ENCODE data around the gene RACGAP1.

RACGAP1 gene

DNA sequence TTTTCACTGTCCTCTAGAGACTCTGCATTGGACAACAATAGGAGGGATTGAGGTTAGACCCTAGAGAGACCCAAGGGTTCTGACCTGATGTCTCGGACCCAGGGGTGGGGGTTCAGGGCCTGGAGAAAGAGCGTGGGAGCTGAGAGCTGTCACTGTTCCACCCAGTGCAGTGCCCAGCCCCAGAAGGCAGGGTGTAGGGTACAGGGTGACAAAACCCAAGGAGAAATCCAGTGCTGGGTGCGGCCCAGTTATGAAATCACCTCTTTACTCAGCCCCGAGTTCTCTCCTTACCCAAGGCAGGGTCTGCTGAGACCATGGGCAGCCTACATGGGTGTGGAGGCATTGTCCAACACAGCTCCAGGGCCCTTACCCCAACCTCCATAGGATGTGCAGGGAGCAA, 72.1 kb downstream of the RACGAP1 start:
- no peak for DNase-seq

DNA sequence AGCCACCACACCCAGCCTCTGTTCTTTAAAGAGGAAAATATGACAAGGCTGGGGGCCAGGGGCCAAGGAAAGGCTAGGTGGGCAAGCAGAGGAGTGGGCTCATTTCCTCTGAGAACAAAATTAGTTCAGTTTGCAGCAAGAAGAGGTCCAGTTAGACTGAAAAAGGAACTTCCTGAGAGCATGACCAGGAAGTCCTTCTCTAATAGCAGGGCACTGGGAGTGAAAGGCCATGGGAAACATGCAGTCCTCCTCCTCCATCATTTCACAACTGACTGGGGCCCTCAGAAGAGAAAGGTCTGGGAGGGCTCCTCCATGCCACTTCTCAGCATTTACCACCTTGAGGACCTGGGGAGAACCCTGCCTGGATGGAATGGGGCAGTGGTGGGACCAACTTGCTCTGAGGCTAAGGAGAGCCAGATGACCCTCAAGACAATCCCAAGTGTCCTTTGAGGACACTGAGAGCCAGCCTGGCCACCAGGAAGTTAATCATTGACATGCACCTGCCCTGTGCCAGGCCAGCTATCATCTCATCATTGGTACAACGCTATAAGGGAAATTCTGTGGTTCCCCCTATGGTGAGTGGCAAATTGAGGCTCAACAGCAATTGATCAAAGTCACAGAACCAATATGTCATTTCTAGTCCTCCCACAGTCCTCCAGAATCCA, 72.8 kb downstream of the RACGAP1 start:
- no peak for DNase-seq

DNA sequence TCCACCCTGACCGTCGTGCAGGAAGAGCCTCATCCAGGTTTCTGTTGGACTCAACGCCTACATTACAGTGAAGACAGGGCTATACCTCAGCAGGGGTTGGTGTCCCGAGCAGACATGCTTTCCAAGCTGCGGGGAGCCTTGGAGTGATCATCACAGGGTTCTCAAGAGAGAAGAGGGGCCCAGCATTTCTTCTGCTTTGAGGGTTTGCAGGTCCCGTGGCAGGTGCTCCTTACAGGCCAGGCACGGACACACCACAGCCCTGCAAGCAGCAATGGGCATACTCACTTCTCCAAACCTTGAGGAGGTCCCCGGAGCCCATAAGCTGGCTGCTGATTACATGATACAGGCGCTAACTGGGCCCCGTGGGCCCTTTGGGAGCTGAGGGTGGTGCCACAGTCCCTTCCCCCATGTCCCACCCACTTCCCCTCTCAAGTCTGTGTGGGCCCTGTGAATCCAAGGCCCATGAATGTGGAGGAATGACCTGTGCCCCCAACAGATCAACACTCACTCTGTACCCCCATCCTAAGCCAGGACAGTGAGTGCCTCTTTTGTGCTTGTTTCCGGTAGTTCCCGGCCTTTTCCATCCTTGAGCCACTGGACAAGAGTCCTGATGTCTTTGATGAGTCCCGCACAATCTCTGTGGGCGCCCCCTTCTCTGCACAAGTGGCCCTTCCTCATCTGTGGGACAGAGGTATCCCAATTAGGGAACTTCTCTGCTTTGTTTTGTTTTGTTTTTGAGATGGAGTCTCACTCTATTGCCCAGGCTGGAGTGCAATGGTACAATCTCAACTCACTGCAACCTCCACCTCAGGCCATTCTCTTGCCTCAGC, 73.7 kb downstream of the RACGAP1 start:
- no peak for DNase-seq

DNA sequence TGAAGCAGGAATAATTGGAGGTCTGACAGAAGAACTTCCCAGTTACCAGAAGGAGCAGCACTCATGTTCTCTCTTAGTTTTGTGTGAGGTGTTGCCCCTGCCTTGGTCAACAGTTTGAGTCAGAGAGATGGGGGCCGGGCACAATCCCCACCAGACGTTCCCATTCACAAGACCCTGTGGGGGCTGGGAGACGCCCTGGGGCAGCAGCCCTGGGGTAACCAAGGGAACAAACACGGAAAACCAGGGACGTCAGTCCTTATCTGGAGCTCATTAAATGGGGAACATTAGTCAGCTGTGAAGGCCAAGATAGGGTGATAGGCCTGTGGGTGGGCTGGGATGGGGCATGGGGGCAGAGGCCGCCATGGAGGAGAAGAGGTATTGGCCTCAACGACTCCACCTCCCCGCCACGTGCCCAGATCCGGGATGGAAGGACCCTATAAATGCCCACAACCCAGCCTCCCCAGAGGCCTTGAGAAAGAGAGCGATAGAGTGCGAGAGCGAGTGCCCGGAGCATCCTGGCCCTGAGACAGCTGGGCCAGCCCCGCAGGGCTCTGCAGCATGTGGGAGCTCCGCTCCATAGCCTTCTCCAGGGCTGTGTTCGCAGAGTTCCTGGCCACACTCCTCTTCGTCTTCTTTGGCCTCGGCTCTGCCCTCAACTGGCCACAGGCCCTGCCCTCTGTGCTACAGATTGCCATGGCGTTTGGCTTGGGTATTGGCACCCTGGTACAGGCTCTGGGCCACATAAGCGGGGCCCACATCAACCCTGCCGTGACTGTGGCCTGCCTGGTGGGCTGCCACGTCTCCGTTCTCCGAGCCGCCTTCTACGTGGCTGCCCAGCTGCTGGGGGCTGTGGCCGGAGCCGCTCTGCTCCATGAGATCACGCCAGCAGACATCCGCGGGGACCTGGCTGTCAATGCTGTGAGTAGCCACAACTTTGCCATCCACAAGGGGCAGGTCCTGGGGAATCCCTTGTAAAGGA, 74.7 kb downstream of the RACGAP1 start, which contains the start of gene AQP2:
Gene AQP2, plus strand, starts transcription at position 465 of the 979 bp plus-strand sequence. Its CDS starts 94 bp downstream, at position 559.
- no peak for DNase-seq

DNA sequence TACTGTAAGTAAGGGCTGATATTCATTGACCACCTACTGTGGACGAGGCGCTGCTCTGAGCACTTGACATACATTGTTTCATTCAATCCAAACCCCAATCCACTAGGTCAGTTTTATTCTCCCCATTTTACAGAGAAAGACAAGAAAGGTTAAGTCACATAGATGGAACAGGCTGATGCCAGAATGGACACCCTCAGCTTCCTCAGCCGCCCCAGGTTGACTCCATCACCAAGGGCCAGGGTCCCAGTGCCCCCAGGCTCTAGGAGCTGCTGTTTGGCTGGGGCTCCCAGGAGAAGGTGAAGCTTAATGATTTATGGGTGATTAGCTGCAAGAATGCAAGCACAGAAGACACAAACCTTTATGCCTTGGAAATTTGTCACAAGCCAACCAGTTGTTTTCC, 75.4 kb downstream of the RACGAP1 start:
- no peak for DNase-seq

DNA sequence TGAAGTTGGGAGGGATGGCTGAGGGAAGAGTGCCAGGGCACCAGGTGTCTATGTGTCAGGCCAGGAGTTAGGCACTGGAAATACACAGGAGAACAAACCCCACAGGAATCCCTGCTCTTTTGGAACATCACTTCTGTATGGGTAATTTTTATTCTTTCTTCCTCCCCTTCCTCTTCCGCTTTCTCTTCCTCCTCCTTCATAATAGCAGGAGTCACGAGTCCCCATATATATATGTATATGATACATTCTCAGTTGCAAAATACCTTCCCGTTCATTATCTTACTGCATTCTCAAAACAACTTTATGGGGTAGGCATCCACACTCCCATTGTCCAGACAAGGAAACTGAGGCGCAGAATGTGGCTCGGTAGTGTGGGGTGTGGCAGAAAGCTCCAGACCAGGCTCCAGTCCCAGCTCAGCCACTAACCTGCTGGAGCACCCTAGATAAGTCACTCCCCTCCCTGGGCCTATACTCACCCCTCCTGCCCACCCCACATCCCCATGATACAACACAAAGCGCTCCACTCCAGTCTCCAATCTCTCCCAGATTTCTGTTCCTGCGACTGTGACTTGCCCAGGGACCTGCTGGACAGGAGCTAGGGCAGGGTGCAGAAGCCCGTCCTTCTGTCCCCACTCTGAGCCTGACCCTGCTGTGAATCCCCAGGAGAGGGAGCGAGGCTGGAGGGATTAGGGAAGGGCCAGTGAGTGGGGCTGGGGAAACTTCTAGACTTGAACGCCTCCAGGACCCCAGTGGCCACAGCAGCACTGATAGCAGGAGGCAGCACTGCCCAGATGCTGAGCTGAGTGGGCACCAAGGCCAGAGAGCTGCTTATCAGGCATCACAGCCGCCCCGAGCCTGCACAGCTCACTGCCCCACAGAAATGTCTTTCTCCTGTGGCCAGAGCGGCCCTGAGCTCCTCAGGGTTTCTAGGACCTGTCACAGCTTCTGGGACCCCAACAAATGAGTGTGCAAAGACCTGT, 76.1 kb downstream of the RACGAP1 start:
- DNase-seq = no peak

DNA sequence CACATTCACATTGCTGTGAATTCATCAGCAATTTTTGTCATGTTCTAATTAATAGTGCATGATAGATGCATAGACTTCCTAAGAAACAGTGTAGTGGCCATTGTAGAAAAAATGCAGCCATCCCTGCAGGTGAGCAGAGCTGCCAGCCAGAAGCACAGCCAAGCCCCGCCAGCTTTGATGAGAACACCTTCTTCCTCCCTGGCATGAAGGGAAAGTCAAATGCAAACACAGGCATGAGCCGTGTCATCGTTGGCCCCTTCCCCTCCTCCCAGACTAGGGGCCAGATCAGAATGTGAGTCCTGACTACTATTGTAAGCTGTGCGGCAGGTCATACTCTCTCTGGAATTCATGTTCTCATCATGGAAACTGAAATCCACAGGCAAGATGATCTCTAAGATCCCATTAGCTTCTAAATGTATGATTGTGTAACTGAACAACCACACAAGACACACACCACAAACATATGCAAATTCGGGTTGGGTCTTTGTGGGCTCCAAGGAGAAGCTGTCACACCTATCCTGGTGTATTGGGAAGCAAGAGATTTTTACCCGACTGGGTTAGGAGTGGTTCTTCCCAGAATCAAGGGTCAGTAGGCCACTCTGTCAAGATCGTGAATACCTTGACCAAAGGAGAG, 77.6 kb downstream of the RACGAP1 start:
- no peak for DNase-seq

DNA sequence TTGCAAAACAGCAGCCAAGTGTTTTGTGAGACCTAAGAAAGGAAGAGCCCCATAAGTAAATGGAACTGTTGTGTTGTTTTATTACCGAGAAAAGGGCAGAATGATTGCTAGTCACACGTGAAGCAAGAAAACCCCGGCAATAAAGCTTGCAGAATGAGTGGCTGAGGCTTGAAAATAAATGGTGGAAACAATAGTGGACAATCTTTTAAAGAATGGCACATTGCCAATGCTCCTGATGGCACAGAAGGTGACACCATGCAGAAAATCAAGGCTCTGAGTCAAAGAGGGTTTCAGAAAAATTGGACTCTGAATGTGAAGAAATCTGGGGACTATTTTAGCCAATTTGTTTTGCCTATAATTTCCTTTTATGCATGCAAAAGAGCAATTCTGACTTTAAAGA, 78.8 kb downstream of the RACGAP1 start:
- DNase-seq = no peak

DNA sequence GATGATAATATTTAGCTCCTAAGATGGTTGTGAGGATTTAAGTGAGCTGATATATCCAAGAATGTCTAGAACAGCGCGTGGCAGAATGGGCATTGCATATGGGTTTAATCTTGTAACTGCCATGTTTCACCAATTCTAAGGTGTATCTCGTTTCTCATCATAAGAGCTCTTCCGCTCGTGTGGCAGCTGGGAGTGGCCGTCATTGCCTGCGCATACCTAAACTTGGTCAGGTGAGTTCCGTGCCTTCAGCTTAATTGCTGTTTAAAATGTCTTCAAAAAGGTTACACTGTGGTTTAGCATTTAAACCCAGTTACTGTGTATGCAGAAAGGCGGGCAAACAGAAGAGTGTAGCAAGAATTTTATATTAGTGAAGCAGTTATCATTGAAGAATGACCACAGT, 79.2 kb downstream of the RACGAP1 start:
- DNase-seq = peak; percentile 10

DNA sequence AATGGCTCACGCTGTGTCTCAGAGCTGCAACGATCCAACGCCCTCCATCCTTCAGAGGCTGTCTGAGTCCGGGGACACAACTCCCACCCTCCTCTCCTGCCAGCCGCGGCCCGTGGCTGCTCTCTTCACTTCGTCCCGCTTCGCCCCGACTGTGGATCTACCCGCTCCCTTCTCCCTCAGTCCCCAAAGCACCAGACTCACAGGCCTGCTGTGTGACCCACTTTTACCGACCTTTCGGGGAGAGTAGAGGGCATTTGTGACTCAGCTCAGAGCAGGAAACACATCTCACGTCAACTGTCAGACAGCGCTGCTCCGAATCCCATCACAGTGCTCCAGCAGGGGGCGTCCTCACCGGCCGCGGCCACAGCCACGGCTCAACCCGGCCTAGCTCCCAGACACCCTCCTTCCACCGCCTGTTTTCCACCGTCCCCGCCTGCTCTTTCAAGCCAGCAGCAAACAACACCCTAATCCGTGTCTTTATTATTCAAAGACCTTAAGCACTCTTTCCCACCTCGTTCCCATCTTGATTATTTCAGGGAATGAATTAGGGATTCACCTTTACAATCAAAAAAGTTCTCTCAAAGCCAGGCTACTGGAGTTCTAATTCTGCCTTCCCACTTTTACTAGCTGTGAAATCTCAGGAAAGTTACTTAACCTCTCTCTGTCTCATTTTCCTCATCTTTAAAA, 79.8 kb downstream of the RACGAP1 start:
- DNase-seq = peak; percentile 82

DNA sequence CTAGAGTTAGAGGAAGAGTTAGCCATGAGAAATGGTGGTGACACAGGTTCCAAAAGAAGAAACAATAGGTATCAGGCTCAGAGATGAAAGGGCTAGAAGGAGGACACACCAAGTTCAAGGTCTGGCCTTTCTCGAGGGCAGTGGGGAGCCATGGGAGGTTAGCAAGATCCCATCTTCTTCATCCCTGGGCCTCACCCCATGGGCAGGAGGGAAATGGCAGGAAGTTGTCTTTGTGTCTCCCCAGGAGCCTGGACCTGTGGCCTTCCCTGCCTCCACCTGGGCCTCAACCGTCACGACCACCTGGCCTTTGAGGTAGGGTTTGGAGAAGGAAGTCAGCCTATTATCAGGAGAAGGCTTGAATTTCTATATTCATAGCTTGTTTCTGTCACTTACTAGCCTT, 80.6 kb downstream of the RACGAP1 start:
- DNase-seq = no peak

DNA sequence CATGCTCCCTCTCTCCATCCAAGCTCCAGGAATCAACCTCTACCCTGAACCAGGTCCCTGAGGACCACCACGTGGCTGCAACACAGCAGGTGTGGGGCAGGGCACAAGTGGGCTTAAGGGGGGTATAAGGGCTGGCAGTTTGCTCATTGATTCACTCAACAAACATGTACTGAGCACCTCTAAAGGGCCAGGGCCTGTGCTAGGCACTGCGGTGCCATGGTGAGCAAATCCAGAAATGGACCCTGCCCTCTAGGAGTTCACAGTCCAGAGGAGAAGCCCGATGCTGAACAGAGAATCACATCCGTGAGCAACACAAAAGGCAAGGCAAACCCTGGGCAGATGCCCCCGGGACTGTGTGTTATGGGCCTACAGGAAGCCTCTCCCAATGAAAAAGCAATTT, 81.2 kb downstream of the RACGAP1 start:
- DNase-seq = no peak

DNA sequence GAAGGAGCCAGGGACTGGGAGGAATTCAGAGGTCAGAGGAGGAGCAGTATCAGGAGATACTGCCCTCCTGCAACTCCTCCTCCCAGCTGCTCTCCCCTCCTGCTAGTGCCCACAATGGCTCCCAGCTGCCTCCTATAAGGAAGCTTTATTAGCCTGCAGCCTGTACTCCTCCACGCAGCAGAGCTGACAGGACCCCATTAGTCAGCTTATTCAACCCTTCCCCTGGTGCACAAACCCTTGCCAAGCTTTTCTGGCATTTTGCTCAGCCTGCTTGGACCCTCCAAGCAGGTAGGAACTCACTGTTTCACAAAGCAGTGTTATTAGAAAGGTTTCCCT, 81.7 kb downstream of the RACGAP1 start:
- DNase-seq = no peak

DNA sequence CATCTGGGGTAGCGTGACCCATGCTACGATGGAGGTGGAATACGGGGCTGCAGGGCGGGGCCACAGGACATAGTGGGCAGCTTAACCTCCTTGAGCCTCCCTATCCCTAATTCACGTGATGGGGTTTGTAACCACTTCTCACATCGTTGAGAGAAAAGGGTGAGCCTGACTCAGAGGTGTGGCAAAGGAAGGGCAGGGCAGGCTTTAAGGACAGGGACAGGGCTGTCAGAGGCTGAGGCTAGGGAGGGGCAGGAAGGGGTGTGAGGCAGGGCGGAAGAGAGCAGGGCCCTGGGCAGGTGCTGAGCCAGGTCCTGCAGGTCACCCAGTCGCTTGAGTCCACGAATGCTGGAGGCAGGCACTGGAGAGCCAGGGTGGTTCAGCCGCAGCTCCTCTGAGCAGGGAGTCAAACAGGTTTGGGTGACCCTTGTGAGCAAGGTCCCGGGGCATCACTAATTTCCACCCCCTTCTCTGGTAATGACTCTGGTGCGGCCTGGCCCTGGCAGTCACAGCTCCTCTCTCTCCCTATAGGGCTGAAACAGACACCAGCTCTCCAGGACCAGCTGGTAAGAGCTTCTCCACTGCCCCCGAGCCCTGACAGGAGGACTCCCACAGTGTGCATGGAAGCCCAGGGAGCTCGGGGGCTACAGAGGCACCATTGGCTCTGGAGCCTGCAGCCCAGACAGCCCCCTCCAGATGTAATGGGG, 82.2 kb downstream of the RACGAP1 start:
- DNase-seq = no peak

DNA sequence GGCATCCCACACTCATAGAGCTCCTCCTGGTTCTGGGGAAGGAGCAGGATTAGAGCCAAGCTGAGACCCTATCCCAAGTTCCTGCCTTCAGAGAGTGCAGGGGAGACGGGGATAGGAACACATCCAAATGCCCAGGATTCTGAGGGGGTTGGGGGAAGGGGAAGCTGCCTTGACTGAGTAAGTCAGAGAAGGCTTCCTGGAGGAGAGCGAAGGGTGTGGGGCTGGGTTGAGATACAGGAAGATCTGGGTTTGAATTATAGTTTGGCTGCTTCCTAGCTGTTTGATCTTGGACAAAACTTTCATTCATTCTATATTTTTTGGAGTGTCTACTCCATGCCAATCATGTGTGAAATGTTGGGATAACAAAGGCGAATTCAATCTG, 82.8 kb downstream of the RACGAP1 start:
- no peak for DNase-seq

DNA sequence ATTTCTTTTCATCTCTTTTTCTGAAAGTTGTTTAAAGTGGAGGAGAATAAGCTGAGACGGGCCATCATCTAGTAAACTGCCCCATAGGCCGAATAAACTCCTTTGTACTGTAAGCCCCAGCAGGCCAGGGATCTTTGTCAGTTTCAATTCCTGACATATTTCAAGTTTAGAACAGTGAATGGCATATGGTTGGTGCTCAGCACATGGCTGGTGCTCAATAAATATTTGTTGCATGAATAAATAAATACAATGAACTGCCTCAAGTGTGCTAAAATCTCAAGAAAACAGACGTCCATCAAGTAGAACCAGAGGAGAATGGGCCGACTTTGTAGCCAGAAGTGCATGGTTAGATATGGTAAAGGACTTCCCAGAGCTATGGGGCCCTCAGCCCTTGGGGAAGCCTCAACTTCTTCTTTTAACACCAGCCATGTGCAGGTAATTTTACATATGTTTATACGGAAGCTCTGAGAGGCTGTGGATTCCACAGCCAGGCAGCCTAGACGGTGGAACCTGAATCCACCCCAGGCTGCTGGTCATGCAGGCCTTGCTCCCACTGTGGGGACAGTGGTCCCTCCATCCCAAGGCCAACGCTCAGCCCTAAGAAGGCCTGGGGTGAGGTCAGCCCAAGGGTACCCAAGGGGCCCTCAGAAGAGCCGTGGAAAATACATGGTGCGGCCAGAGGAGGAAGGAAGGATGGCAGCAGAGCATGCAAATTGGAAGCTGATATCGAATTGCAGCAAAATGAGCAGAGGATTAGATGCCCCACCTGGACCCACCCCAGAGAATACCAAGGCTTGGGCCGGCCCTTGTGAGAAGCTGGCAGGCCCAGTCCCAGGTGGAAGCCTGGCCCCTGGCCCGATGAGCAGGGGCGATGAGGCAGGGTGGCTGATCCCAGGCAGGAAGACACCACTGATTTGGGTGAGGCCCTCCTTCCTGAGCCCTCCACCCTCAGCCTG, 83.5 kb downstream of the RACGAP1 start:
- DNase-seq = no peak

DNA sequence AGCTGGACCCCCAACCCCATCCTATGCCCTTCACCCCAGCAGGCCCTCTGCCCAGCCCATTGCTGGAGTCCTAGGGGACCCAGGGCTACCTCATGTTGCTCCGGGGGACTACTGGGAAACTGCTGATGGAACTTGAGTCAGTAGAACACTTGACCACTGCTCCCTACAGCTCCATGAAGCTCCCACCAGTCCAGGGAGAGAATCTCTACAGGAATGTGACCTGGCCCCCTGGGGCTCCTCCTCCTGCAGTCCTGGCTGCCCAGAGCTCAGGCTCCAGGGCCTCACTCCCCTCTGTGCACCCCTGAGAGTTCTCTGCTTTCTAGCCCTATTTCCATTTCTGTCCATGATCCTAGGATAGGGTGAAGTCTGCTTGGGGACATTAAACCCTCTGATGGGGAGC, 85.6 kb downstream of the RACGAP1 start:
- no peak for DNase-seq

DNA sequence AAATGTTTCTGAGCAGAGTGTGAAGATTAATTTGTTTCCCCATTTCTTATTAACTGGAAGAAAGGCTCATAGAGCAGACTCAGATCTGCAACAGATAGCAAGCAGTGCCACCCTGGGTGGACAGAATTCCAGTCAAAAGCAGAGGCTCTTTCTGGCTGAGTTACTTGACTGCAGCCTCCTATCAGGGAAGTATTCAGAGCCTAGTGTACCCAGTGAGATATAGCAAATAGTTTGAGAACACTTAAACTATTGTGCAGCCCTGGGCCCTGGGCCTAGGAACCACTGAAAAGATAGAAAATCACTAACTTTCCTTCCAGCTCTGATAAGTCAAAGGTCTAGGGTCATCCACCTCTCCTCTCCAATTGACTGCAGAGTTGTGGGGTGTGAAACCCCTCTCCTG, 86.0 kb downstream of the RACGAP1 start:
- no peak for DNase-seq

Data from CD4-positive, alpha-beta T cell treated with Interleukin-12 subunit alpha and Interleukin-12 subunit beta, for 1 hour (primary cell).